NOMO-1 (cell line): ENCODE data around the gene TRIM72.
"Not testable (repeated sequence)": the region's sequence is repeated elsewhere in the genome, so short reads cannot be mapped to it uniquely, and the experiment has no call there.

Experiments used
- DNase-seq, 2 experiments: peaks; one replicate each; lab custom pipeline; 2025; ENCODE audit not compliant: unreplicated experiment in 2 of 2; lab: John Stamatoyannopoulos, UW

The TRIM72 gene

GRCh38 chr16:31213877-31214707 lies at the start of gene TRIM72:
Gene TRIM72, plus strand, starts transcription at chr16:31214119. Its CDS starts 620 bp downstream, at chr16:31214739.
- DNase-seq = no peak

DNA sequence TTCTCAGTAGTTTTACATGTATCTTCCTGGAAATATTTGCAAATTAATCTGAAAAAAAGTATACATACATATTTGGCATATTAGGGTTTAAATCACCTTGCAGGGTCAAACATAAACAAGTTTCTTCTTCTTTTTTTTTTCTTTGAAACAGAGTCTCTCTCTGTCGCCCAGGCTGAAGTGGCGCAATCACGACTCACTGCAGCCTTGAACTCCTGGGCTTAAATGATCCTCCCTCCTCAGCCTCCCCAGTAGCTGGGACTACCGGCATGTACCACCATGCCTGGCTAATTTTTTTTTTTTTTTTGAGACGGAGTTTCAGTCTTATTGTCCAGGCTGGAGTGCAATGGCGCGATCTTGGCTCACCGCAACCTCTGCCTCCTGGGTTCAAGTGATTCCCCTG lies 46.6 kb upstream of the TRIM72 start:
- no peak for DNase-seq

GRCh38 chr16:31168848-31169247 lies 45.1 kb upstream of the TRIM72 start:
- DNase-seq = no peak

DNA sequence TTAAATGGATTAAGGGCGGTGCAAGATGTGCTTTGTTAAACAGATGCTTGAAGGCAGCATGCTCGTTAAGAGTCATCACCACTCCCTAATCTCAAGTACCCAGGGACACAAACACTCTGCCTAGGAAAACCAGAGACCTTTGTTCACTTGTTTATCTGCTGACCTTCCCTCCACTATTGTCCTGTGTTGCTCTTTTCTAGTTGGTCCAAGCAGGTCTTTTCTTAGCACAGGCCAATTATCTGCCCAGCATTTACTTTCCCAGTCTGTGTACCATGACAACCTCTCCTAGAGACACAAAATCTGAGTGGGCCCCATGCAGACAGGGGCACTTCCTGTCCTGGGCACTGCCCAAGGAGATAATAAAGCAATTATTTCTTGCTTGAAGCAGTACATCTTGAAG lies 43.9 kb upstream of the TRIM72 start:
- not testable (repeated sequence) for DNase-seq

DNA sequence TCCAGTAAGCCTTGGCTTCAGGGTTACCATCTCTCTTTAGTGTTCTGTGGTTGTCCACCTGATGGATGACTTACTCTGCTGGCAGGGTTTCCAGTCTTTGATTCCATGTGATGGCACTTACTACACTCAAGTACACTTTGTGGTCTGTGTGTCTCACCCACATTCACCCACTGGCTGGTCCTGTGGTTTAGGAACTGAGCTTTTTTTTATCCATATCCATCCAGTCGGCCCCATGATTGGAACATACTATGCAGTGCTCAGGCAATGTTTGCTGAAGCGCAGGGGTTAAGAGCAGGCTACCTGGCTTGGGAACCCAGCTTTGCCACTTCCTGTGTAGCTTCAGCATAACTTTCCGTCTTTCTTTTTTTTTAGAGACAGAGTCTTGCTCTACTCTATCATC lies 36.8 kb upstream of the TRIM72 start:
- no peak for DNase-seq

- DNase-seq = no peak
These were observed 34.6 kb upstream of the TRIM72 start for GRCh38 chr16:31179219-31179746.

DNA sequence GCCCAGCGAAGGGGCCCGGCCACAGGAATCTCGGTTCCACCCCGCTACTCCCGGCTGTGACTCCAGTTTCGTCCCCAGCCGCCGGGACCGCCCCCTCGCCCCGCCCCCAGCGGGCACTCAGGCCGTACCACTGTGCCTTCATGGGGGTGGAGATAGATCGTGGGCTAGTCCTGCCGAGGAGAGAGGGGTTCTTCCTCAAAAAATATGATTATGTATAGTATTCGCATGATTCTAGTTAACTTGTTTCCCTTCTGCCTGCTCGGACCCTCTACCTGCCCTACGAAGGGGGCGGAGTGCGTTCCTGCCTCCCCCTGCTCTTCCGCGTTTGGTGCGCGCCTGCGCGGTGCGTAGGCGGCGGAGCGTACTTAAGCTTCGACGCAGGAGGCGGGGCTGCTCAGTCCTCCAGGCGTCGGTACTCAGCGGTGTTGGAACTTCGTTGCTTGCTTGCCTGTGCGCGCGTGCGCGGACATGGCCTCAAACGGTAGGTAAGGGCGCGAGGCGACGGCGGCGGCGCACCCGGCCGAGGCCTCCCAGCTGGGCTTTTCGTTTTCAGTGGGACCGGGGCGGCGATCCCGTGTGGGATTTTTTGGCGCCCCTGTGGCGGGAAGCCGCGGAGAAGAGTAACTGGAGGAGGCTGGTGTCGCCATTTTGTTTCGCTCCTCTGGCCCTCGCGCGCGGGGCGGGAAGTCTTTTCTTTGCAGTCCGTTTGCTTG lies 34.0 kb upstream of the TRIM72 start, which contains the start of gene FUS:
Gene FUS, plus strand, starts transcription at position 393 of the 713 bp plus-strand sequence. Its CDS starts 76 bp downstream, at position 469.
- peak; percentile 71 to 82 for DNase-seq

GRCh38 chr16:31181102-31181830 lies 32.7 kb upstream of the TRIM72 start:
- DNase-seq = peak in 1 of 2 experiments; percentile 28

DNA sequence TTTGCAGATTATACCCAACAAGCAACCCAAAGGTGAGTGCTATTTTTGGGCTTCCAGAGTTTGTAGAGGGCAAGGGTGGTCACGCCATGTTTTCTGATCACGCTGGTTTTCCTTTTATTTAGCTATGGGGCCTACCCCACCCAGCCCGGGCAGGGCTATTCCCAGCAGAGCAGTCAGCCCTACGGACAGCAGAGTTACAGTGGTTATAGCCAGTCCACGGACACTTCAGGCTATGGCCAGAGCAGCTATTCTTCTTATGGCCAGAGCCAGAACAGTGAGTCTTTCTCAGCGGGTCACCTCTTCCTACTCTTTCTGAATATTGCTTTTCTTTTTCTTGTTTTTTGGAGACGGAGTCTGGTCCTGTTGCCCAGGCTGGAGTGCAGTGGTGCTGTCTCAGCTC lies 31.5 kb upstream of the TRIM72 start:
- DNase-seq = no peak

DNA sequence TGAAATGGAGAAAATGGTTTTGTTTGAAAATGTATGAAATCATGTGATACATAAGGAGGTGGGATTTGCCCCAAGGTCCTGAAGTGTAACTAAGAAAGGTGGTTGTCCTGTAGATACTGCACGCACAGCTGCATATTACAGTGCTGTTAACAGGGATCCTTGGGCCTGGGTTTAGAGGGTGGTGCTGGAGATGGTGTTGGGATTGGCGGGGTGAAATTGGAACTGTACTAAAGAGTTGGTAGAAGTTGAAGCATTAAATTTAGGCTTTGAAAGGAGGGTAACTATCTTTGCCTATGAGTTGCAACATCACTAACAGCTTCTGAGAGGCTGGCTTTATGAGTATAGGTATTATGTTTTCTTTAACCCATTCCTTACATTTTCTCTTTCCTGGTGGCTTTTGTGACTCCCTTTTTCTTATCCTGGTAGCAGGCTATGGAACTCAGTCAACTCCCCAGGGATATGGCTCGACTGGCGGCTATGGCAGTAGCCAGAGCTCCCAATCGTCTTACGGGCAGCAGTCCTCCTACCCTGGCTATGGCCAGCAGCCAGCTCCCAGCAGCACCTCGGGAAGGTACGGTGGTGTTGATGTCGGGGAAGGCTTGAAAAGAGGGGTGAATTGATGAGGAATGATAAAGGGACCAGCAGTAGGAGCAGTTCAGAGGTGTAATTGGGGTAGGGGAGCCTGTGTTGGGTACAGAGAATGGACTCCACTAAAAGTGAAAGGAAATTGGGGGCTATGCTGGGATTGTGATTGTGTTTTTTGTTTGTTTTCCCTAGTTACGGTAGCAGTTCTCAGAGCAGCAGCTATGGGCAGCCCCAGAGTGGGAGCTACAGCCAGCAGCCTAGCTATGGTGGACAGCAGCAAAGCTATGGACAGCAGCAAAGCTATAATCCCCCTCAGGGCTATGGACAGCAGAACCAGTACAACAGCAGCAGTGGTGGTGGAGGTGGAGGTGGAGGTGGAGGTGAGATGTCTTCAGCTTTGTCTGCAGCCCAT lies 30.2 kb upstream of the TRIM72 start:
- DNase-seq = no peak

- DNase-seq = no peak
These were observed 29.0 kb upstream of the TRIM72 start for GRCh38 chr16:31184888-31185287.

GRCh38 chr16:31185339-31185738 lies 28.6 kb upstream of the TRIM72 start:
- no peak for DNase-seq

DNA sequence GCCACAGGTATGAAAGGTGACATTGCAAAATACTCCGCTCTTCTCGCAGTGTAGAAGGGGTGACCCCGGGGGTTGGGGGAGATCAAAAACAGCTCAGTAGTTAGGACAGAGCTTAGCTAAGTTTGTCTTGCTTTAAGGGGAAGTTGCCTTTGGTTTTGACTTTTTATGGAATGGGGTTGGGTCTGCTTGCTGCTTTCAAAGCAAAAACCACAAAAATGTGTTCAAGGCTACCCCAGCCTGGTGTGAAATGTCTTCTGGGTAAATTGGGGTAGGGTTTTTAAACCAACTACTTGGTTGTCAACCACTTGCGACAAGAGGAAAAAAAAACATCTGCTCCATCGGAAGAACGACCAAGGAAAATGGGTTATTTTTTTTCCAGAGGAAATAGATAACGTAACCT lies 27.7 kb upstream of the TRIM72 start:
- peak; percentile 59 to 61 for DNase-seq

GRCh38 chr16:31186930-31187807 lies 26.8 kb upstream of the TRIM72 start:
- no peak for DNase-seq

GRCh38 chr16:31187808-31188189 lies 26.1 kb upstream of the TRIM72 start:
- no peak for DNase-seq

DNA sequence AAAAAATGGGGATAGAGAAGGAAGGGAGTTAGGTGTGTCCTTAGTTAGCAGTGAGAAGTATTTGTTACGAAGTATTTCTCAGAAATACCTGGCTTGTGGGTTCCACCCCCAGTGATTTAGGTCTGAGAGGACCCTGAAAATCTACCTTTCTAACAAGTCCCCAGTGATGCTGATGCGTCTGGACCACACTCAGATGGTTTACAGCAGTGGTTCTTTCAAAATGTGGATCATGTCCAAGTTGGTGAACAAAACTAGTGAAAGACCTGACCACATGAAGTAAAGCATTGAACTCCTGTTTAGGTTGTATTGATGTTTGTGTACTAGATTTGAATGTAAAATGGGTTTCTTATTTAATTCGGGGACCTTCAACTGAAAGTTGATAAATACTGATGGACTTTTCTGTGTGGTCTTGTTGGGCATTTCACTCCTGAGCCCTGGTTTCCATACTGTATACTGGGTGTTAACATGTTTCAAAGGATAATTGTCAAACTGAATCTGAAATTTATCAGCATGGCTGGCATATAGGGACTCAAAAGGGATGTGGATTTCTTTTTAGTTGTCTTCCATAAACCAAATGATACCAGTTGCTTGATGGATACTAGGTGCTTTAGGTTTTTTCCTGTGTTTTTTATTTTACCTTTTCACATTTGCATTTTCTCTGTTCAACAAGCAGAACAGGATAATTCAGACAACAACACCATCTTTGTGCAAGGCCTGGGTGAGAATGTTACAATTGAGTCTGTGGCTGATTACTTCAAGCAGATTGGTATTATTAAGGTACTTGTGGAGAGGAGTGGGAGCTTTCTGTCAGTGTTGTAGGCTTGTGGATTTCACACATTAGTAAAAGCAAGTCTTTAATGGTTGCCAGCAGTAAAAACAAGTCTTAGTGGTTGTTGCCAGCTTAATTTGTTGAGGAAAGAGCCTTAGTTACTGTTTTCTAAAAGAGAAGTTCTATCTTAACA lies 25.2 kb upstream of the TRIM72 start:
- DNase-seq = no peak

GRCh38 chr16:31189412-31189778 lies 24.5 kb upstream of the TRIM72 start:
- DNase-seq = no peak

GRCh38 chr16:31190061-31190460 lies 23.9 kb upstream of the TRIM72 start:
- no peak for DNase-seq
